BE2C (cell line): ENCODE measurements around the gene ADAMTS16.
A peak's percentile ranks its signal among the peaks of the same experiment; 100 is the strongest.

Experiments used
- DNase-seq: peaks from one replicate; pipeline ENCODE4 v3.0.0-alpha.2; 2020
- H3K27me3 ChIP-seq: fragments of 250-450 bp; sonication (Bioruptor Pico); 2 replicates; pipeline ENCODE4 v1.5.1; 2020; ENCODE audit warnings: mild to moderate bottlenecking
- H3K36me3 ChIP-seq: fragments of 250-450 bp; sonication (Bioruptor Pico); 2 replicates; pipeline ENCODE4 v1.5.1; 2020; ENCODE audit warnings: mild to moderate bottlenecking
- H3K4me1 ChIP-seq: fragments of 250-450 bp; sonication (Bioruptor Pico); 2 replicates; pipeline ENCODE4 v1.5.1; 2020
- H3K4me3 ChIP-seq: 2 replicates; pipeline ENCODE4 v1.5.1; 2011; ENCODE audit warnings: low read depth, low read length
- H3K9me3 ChIP-seq: fragments of 250-450 bp; sonication (Bioruptor Pico); 2 replicates; pipeline ENCODE4 v1.5.1; 2020
- CTCF ChIP-seq: IDR thresholded peaks from 2 replicates; pipeline ENCODE4 v1.5.1; 2012; ENCODE audit warnings: mild to moderate bottlenecking, low read depth, low read length

Gene ADAMTS16

DNA sequence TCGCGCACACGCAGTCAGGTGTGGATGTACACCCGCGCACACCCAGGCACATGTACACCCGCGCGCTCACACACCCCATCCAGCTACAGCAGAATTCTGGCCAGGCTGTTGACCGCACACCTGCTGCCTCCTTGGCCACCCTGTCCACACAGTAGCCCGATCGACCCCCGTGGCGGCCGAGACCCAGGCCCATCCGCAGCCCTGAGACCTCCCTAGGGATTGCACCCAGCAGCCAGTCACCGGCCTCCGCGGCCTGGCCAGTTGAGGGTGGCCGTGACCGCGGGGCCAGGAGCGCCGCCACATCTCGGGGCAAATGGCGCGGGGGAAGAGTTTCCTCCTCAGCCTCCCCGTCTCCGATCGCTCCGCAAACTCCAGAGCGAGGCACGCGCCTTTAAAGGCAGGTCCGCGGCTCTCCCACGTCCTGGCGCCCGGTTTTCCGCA is 774 bp upstream of the ADAMTS16 start:
- DNase-seq: no peak
- peak overlapping the region; percentile 59 for H3K4me3 ChIP-seq
- no peaks in the 10 kb centered on the region for H3K4me1 ChIP-seq
- H3K27me3 ChIP-seq: peaks cover 22% of the 10 kb centered on the region
- no peaks in the 10 kb centered on the region for H3K9me3 ChIP-seq
- no peaks in the 10 kb centered on the region for H3K36me3 ChIP-seq
- no peak for TF ChIP-seq CTCF

DNA sequence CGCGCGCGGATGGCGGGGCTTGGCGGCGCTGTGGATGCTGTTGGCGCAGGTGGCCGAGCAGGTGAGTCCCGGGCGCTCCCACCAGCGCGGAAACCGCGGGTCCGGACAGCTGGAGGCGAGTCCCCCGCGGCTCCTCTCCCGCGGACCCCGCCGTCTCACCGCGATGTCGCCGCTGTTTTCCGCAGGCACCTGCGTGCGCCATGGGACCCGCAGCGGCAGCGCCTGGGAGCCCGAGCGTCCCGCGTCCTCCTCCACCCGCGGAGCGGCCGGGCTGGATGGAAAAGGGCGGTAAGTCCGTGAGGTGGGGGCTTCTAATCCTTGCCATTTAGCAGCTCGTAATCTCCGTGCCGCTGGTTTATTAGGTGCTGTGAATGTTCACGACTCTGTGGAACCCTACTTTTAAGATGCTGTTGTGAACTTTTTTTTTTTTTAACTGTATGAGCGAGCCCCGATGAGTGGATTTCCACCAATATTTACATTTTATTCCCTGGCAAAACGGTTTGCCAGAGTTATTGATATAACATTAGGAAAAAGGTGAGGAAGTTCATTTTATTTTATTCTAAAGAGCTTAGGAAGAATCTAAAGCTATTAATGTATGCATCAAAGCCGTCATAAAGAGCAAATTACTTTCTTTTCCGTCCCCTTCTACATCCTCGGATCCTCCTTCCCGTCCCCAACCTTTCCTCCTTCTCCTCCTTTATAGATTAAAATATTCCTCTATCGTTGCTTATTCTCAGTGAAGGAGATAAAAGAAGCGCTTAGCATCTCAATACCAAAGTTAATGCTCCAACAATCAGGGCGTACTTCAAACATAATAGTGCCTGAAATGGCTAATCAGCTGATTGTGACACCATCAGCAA is 579 bp downstream of the ADAMTS16 start:
- Histone ChIP-seq H3K4me3 (peak overlapping the region; percentile 59), H3K4me1 (no peaks in the 10 kb centered on the region), H3K27me3 (peaks cover 22% of the 10 kb centered on the region), H3K36me3 (no peaks in the 10 kb centered on the region), H3K9me3 (no peaks in the 10 kb centered on the region)
- DNase-seq: peak; percentile 34
- no peak for TF ChIP-seq CTCF

- TF ChIP-seq CTCF: no peak
- no peak for DNase-seq
- Histone ChIP-seq H3K36me3 (no peaks in the 10 kb centered on the region), H3K27me3 (peaks cover 22% of the 10 kb centered on the region), H3K9me3 (no peaks in the 10 kb centered on the region), H3K4me1 (no peaks in the 10 kb centered on the region), H3K4me3 (peak overlapping the region; percentile 59)
Measured at GRCh38 chr5:5141339-5141599, 1.1 kb downstream of the ADAMTS16 start.

GRCh38 chr5:5141625-5142525 is 1.7 kb downstream of the ADAMTS16 start:
- no peak overlapping the region; the same call in 1 of the 2 replicates for H3K4me3 ChIP-seq

DNA sequence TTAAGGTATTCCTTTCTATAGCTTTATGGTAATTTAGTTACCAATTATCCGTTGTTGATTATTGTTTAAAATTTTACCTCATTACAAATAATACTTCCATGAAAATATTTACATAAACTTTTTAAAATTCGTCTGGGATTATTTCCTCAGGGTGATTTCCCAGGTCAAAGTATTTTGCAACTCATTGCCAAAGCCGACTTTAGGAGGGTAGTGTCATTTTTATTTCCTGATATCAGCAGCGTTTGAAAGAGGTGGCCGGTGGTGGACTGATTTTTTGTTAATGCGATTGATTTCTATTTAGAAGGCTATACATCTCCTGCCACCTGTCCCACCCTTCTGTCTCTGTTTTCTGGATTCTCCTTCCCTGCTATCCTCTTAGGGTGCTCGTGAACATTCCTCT is 4.3 kb downstream of the ADAMTS16 start:
- Histone ChIP-seq H3K4me1 (no peaks in the 10 kb centered on the region), H3K36me3 (no peaks in the 10 kb centered on the region), H3K4me3 (no peak overlapping the region), H3K9me3 (no peaks in the 10 kb centered on the region), H3K27me3 (peaks cover 20% of the 10 kb centered on the region)
- TF ChIP-seq CTCF: no peak
- DNase-seq: no peak

More at GRCh38 chr5:5141625-5142525, 1.7 kb downstream of the ADAMTS16 start:
- Histone ChIP-seq H3K36me3 (no peaks in the 10 kb centered on the region), H3K27me3 (peaks cover 22% of the 10 kb centered on the region), H3K4me1 (no peaks in the 10 kb centered on the region), H3K9me3 (no peaks in the 10 kb centered on the region)
- peak; percentile 64 for DNase-seq
- peak; percentile 75 for TF ChIP-seq CTCF
